Fibroblast of lung (primary cell): ENCODE results near the gene KCNIP4.

Experiments
- EZH2 ChIP-seq: IDR thresholded peaks from 2 replicates; pipeline ENCODE4 v1.5.1; 2012; ENCODE audit warnings: low read length, control low read depth, mild to moderate bottlenecking; ENCODE audit errors: missing control alignments
- TF ChIP-seq, protein P1 (sequence below), 2 donors: IDR thresholded peaks in 1 of 2; conservative IDR thresholded peaks in 1 of 2; 1 replicate in 1 of 2; 2 replicates in 1 of 2; pipeline ENCODE4 v1.5.1; 2011 to 2012; ENCODE audit warnings: low read length in 2 of 2, control low read depth in 1 of 2, inconsistent platforms in 1 of 2, low read depth in 1 of 2, mild to moderate bottlenecking in 1 of 2

- no peak for TF ChIP-seq EZH2
- TF ChIP-seq, protein P1, sequence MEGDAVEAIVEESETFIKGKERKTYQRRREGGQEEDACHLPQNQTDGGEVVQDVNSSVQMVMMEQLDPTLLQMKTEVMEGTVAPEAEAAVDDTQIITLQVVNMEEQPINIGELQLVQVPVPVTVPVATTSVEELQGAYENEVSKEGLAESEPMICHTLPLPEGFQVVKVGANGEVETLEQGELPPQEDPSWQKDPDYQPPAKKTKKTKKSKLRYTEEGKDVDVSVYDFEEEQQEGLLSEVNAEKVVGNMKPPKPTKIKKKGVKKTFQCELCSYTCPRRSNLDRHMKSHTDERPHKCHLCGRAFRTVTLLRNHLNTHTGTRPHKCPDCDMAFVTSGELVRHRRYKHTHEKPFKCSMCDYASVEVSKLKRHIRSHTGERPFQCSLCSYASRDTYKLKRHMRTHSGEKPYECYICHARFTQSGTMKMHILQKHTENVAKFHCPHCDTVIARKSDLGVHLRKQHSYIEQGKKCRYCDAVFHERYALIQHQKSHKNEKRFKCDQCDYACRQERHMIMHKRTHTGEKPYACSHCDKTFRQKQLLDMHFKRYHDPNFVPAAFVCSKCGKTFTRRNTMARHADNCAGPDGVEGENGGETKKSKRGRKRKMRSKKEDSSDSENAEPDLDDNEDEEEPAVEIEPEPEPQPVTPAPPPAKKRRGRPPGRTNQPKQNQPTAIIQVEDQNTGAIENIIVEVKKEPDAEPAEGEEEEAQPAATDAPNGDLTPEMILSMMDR (conservative IDR thresholded peaks at IDR 0.05 in 1 of 2, IDR thresholded peaks at IDR 0.05 in 1 of 2; ENCODE audit: low read depth in 1 of 2, low read length in 2 of 2): no peak
These were observed 1118.8 kb downstream of the KCNIP4 start for GRCh38 chr4:20829617-20830357.
